IPS-15b (cell line): ENCODE measurements around the gene KRT25.

Experiments used
- H3K27me3 ChIP-seq: one replicate; pipeline ENCODE4 v1.6.1; 2013; ENCODE audit warnings: low read length; ENCODE audit not compliant: control insufficient read depth, insufficient read depth
- H3K36me3 ChIP-seq: one replicate; pipeline ENCODE4 v1.6.1; 2013; ENCODE audit warnings: low read length; ENCODE audit not compliant: control insufficient read depth, insufficient read depth
- H3K4me1 ChIP-seq: one replicate; pipeline ENCODE4 v1.6.1; 2013; ENCODE audit warnings: mild to moderate bottlenecking, low read length; ENCODE audit not compliant: control insufficient read depth, insufficient read depth
- H3K4me3 ChIP-seq: one replicate; pipeline ENCODE4 v1.5.1; 2013; ENCODE audit warnings: low read depth, low read length
- H3K9ac ChIP-seq: one replicate; pipeline ENCODE4 v1.6.1; 2013; ENCODE audit warnings: low read depth, mild to moderate bottlenecking, low read length
- H3K9me3 ChIP-seq: one replicate; pipeline ENCODE4 v1.6.1; 2013; ENCODE audit warnings: mild to moderate bottlenecking, low read length; ENCODE audit not compliant: control insufficient read depth, insufficient read depth

The KRT25 gene

DNA sequence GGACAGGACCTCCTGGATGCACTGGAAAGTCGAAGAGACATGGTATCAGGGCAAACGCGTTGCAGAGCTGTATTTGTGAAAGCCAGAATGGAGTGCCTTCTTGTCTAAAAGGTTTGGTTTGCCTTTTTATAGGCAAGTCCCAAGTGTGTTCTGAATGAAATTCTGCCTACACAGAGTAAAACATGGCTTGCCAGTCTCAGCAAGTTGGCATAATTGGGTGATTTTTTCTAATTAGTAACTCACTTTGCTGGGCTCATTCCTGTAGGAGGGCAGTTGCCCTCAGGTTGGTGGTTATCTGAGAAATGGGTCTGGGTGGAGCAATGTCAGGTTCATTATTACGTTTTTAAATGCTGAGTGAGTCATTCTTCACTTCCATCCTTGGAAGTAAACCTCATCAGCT lies at the start of gene KRT25:
Gene KRT25, minus strand, starts transcription at position 101 of the 400 bp plus-strand sequence. Its CDS starts 60 bp downstream, at position 41.
- Histone ChIP-seq H3K4me3 (no peak within 1 kb of the TSS), H3K4me1 (no peaks in the 10 kb centered on the region), H3K27me3 (no peaks in the 10 kb centered on the region), H3K9me3 (no peaks in the 10 kb centered on the region), H3K36me3 (no peaks in the 10 kb centered on the region), H3K9ac (no peak within 1 kb of the TSS)

- no peaks in the 10 kb centered on the region for H3K27me3 ChIP-seq
- H3K4me3 ChIP-seq: no peak overlapping the region
- H3K4me1 ChIP-seq: peaks cover 2% of the 10 kb centered on the region
- H3K36me3 ChIP-seq: no peaks in the 10 kb centered on the region
- no peak overlapping the region for H3K9ac ChIP-seq
- H3K9me3 ChIP-seq: no peaks in the 10 kb centered on the region
These were observed 48.5 kb upstream of the KRT25 start for GRCh38 chr17:40803617-40804082.

GRCh38 chr17:40801157-40801556 lies 46.0 kb upstream of the KRT25 start:
- Histone ChIP-seq H3K9ac (no peak overlapping the region), H3K27me3 (no peaks in the 10 kb centered on the region), H3K4me1 (peaks cover 2% of the 10 kb centered on the region), H3K4me3 (no peak overlapping the region), H3K9me3 (no peaks in the 10 kb centered on the region), H3K36me3 (no peaks in the 10 kb centered on the region)

- H3K4me3 ChIP-seq: no peak overlapping the region
- H3K9me3 ChIP-seq: no peaks in the 10 kb centered on the region
- H3K4me1 ChIP-seq: peaks cover 2% of the 10 kb centered on the region
- no peaks in the 10 kb centered on the region for H3K27me3 ChIP-seq
- no peaks in the 10 kb centered on the region for H3K36me3 ChIP-seq
- H3K9ac ChIP-seq: no peak overlapping the region
These were observed 45.2 kb upstream of the KRT25 start for GRCh38 chr17:40800381-40800780.

DNA sequence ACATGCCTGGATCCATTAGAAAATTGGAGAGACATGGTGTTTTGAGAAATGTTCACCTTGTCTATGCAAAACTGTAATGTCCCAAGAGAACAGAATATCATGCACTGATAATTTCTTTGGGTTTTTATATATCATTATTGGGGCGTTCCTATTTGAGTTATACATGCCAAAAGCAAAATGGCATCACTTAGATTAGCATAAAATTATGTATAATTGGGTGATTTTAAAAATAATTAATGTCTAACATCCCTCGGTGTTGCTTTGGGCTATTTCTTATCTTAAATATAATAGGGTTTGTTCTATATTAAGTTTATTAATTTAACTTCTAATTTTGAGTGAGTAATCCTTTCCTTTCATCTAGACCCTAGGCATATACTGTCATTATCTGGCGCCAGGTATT lies 44.7 kb upstream of the KRT25 start, which contains the start of gene KRT28:
Gene KRT28, minus strand, starts transcription at position 101 of the 400 bp plus-strand sequence. Its CDS starts 66 bp downstream, at position 35.
- H3K4me3 ChIP-seq: no peak within 1 kb of the TSS
- H3K36me3 ChIP-seq: no peaks in the 10 kb centered on the region
- H3K9ac ChIP-seq: no peak within 1 kb of the TSS
- peaks cover 2% of the 10 kb centered on the region for H3K4me1 ChIP-seq
- H3K9me3 ChIP-seq: no peaks in the 10 kb centered on the region
- H3K27me3 ChIP-seq: no peaks in the 10 kb centered on the region

DNA sequence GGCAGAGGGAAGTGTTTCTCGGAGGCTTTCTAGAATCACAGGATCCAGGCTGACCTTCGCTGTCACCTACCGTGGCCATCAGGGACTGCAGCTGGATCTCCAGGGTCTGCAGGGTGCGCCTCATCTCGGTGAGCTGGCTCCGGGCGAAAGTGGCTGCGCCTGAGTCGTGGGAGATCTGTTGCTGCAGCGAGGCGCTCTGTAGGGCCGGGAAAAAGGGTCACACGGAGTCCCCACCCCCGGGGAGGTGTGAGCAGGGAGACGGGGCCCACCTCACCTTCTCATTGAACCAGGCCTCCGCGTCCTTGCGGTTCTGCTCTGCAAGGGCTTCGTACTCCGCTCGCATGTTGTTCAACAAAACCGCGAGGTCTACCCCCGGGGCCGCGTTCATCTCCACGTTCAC lies 41.7 kb upstream of the KRT25 start:
- Histone ChIP-seq H3K9me3 (no peaks in the 10 kb centered on the region), H3K27me3 (no peaks in the 10 kb centered on the region), H3K4me3 (no peak overlapping the region), H3K36me3 (no peaks in the 10 kb centered on the region), H3K9ac (no peak overlapping the region), H3K4me1 (no peaks in the 10 kb centered on the region)

DNA sequence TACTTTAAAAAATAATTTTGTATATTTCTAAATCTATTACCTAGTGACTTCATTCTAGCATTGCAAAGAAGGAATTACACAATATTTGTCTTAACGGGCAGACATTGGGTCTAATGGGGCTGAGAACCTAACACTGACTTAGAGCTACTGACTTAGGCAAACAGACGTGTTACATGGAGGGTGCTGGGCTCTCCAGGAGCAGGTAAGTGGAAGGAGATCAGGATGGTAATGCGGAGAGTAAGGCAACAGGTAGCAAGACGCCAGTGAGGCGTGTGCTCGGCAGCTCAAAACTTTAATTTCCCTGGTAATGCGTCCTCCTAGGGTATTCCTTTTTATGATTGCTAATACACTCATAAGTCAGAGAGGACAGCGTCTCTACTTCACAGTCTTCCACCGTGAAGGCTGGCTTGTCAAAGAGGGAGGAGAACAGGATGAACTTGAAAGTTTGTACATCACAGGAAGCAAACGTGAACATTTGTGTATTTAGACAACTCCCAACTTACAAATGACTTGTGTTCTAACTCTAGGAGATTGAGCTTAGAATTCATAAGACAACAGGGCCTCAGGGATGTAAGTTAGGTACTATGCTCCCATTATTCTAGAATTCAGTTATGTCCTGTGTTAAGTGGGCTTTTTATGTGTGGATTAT lies 40.0 kb upstream of the KRT25 start:
- Histone ChIP-seq H3K27me3 (no peaks in the 10 kb centered on the region), H3K36me3 (no peaks in the 10 kb centered on the region), H3K9ac (no peak overlapping the region), H3K9me3 (no peaks in the 10 kb centered on the region), H3K4me3 (no peak overlapping the region), H3K4me1 (no peaks in the 10 kb centered on the region)

DNA sequence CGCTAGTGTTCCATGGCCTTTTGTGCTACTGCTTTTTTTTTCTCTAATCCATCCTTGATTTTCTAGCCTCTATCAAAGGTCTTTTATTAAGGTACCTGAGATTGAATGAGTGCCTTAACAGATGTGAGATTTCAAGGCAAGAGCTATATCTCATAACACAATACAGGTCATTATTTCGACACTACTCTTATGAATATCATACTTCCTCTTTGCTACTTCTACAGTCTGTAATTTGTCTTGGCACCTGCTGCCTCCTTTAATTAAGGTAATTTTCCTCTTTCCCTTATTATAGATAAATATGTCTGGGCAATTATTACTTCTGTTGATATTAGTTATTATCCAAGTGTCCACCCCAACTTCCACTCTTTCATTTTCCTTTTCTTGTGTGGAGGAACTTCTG lies 39.3 kb upstream of the KRT25 start:
- Histone ChIP-seq H3K4me1 (no peaks in the 10 kb centered on the region), H3K4me3 (no peak overlapping the region), H3K36me3 (no peaks in the 10 kb centered on the region), H3K27me3 (no peaks in the 10 kb centered on the region), H3K9ac (no peak overlapping the region), H3K9me3 (no peaks in the 10 kb centered on the region)

DNA sequence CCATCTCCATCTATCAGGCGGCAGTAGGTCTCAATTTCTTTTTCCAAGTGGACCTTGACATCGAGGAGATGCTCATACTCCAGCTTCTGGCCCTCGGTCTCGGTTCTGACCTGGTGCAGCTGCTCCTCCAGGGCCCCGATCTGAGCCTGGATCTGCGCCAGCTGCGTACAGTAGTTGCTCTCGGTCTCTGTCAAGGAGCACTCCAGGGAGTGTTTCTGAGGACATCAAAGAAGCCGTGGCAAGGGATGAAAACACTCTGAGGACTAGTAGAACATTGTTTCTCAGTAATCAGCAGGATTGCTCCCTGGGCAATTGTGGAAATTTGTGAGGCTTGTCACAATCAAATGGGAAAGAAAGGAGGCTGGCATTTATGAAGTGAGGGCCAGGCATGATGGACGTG lies 38.7 kb upstream of the KRT25 start:
- Histone ChIP-seq H3K4me1 (no peaks in the 10 kb centered on the region), H3K4me3 (no peak overlapping the region), H3K9me3 (no peaks in the 10 kb centered on the region), H3K9ac (no peak overlapping the region), H3K27me3 (no peaks in the 10 kb centered on the region), H3K36me3 (no peaks in the 10 kb centered on the region)

- Histone ChIP-seq H3K9me3 (no peaks in the 10 kb centered on the region), H3K9ac (no peak overlapping the region), H3K4me1 (no peaks in the 10 kb centered on the region), H3K36me3 (no peaks in the 10 kb centered on the region), H3K27me3 (no peaks in the 10 kb centered on the region), H3K4me3 (no peak overlapping the region)
These were observed 36.8 kb upstream of the KRT25 start for GRCh38 chr17:40791787-40792436.

GRCh38 chr17:40791111-40791510 lies 36.0 kb upstream of the KRT25 start:
- Histone ChIP-seq H3K9me3 (no peaks in the 10 kb centered on the region), H3K36me3 (no peaks in the 10 kb centered on the region), H3K27me3 (no peaks in the 10 kb centered on the region), H3K4me3 (no peak overlapping the region), H3K4me1 (no peaks in the 10 kb centered on the region), H3K9ac (no peak overlapping the region)

DNA sequence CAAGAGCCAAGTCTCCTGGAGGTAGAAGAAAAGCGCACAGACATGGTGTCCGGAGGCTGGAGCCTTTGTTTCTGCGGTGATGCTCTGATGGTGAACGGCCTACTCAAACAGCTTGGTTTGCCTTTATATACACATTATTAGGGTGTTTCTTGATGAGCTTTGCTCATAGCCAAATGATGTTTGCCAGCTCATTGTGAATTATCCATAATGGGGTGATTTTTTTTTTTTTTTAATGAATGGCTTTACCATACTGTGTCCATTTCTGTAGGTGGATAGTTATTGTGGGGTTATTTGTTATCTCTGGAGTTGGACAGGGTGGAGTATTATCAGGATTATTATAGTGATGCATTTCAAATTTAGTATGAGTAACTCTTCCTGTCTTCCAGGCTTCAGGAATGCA lies 27.3 kb upstream of the KRT25 start, which contains the start of gene KRT27:
Gene KRT27, minus strand, starts transcription at position 101 of the 400 bp plus-strand sequence. Its CDS starts 57 bp downstream, at position 44.
- H3K36me3 ChIP-seq: no peaks in the 10 kb centered on the region
- H3K4me3 ChIP-seq: no peak within 1 kb of the TSS
- no peak within 1 kb of the TSS for H3K9ac ChIP-seq
- H3K4me1 ChIP-seq: no peaks in the 10 kb centered on the region
- no peaks in the 10 kb centered on the region for H3K9me3 ChIP-seq
- peaks cover 24% of the 10 kb centered on the region for H3K27me3 ChIP-seq
